T47D (cell line): ENCODE data around the gene GSE1.

ENCODE experiments used
- DNase-seq, 2 experiments: peaks; one replicate each; pipeline versions ENCODE4 v3.0.0 to v3.0.0-alpha.2; 2011 to 2012; ENCODE audit warnings: low read depth in 1 of 2, low spot score in 1 of 2
- JUND ChIP-seq: IDR thresholded peaks from 2 replicates; pipeline ENCODE4 v1.6.1; 2012; ENCODE audit warnings: low read depth
- in situ Hi-C: cut with HindIII; loops from 2 replicates; pipeline ENCODE4 v1.10.0; 2016; ENCODE audit warnings: low sequenced_read_pairs, low pct_unique_long_range_greater_than_20kb

The GSE1 gene

GRCh38 chr16:85639529-85640253, 26.6 kb downstream of the GSE1 start:
- DNase-seq, result peak in 1 of 2 experiments; percentile 74
- TF ChIP-seq JUND, result no peak
- in situ Hi-C loops, result no loop called here

GRCh38 chr16:85640254-85640558, 27.1 kb downstream of the GSE1 start:
- in situ Hi-C loops, result no loop called here
- no peak for DNase-seq
- no peak for TF ChIP-seq JUND

GRCh38 chr16:85640585-85640984, 27.5 kb downstream of the GSE1 start:
- no peak for TF ChIP-seq JUND
- in situ Hi-C loops, result no loop called here
- no peak for DNase-seq

GRCh38 chr16:85641305-85641704, 28.2 kb downstream of the GSE1 start:
- in situ Hi-C loops, result no loop called here
- no peak for DNase-seq
- TF ChIP-seq JUND, result no peak

GRCh38 chr16:85641776-85642176, 28.7 kb downstream of the GSE1 start:
- no peak for DNase-seq
- no peak for TF ChIP-seq JUND
- in situ Hi-C loops, result no loop called here

GRCh38 chr16:85642762-85643358, 29.7 kb downstream of the GSE1 start:
- DNase-seq, result no peak
- TF ChIP-seq JUND, result no peak
- in situ Hi-C loops, result no loop called here

GRCh38 chr16:85643631-85644030, 30.5 kb downstream of the GSE1 start:
- no peak for DNase-seq
- in situ Hi-C loops, result no loop called here

GRCh38 chr16:85644093-85644712, 31.1 kb downstream of the GSE1 start:
- no peak for TF ChIP-seq JUND
- DNase-seq, result no peak
- in situ Hi-C loops, result no loop called here

More at GRCh38 chr16:85643631-85644030, 30.5 kb downstream of the GSE1 start:
- TF ChIP-seq JUND, result no peak

- in situ Hi-C loops, result no loop called here
- peak; percentile 93 to 96 for DNase-seq
- no peak for TF ChIP-seq JUND
Observed at GRCh38 chr16:85645021-85645589, 32.0 kb downstream of the GSE1 start.

GRCh38 chr16:85646358-85646907, 33.3 kb downstream of the GSE1 start:
- no peak for TF ChIP-seq JUND
- no peak for DNase-seq
- in situ Hi-C loops, result no loop called here

- no peak for TF ChIP-seq JUND
- in situ Hi-C loops, result no loop called here
- DNase-seq, result no peak
Observed at GRCh38 chr16:85646976-85647375, 33.9 kb downstream of the GSE1 start.

GRCh38 chr16:85648070-85648714, 35.1 kb downstream of the GSE1 start:
- no peak for DNase-seq
- in situ Hi-C loops, result no loop called here
- no peak for TF ChIP-seq JUND
